GM12878 (cell line): ENCODE results near the gene TRIM72. TPM values are rescaled to one million over a fixed set of nuclear protein-coding genes. Genes with fewer than 3 reads are reported as not detected.
A peak's percentile ranks its signal among the peaks of the same experiment; 100 is the strongest.

ENCODE experiments used
- ATAC-seq: fragments of 200-7000 bp; cut with Tn5 transposase; 3 replicates; pipeline ENCODE4 v1.9.1; 2020; ENCODE audit warnings: mild to moderate bottlenecking, moderate library complexity
- BruUV-seq: library from RNA; stranded (reverse); fragments of 400-500 nt; replicated peaks from 2 replicates; lab custom pipeline; 2021; lab: Mats Ljungman, UMichigan
- CTCF ChIA-PET: fragments of 300-600 bp; sonication (Branson Sonifier 250); formaldehyde crosslinking; extraction: SDS; loops from one replicate; lab custom pipeline; 2021; ENCODE audit warnings: inconsistent platforms; lab: Yijun Ruan, JAX
- POLR2A ChIA-PET: fragments of 350-600 bp; formaldehyde crosslinking; extraction: SDS; loops from one replicate; lab custom pipeline; 2021; ENCODE audit warnings: inconsistent platforms; lab: Charles Lee
- RAD21 ChIA-PET: fragments of 300-600 bp; sonication (Branson Sonifier 250); formaldehyde crosslinking; loops from one replicate; lab custom pipeline; 2023; ENCODE audit warnings: antibody characterized with exemption; ENCODE audit not compliant: unreplicated experiment; lab: Charles Lee
- SMC1A ChIA-PET: fragments of 300-600 bp; sonication (Branson Sonifier 250); formaldehyde crosslinking; loops from one replicate; lab custom pipeline; 2023; ENCODE audit not compliant: unreplicated experiment, uncharacterized antibody; lab: Charles Lee
- DNase-seq: peaks from one replicate; pipeline ENCODE4 v3.0.0-alpha.2; 2011; ENCODE audit warnings: low read depth, low spot score
- FAIRE-seq: peaks from 3 replicates; lab custom pipeline; 2011; peaks lifted over from hg19 to GRCh38; lab: Jason Lieb, UNC
- H2AFZ ChIP-seq: 2 replicates; pipeline ENCODE4 v1.6.0; 2011; ENCODE audit warnings: low read depth, low read length, control low read depth; ENCODE audit not compliant: control insufficient read depth
- H3K27ac ChIP-seq: 2 replicates; pipeline ENCODE4 v1.5.1; 2011; ENCODE audit warnings: control low read depth; ENCODE audit not compliant: control insufficient read depth, insufficient read depth
- H3K27me3 ChIP-seq, 2 experiments: replicated peaks in 1 of 2; 2 replicates each; pipeline versions ENCODE4 v1.6.0 to v1.6.1; 2011; ENCODE audit warnings: low read length in 1 of 2; ENCODE audit not compliant: control insufficient read depth in 2 of 2, insufficient read depth in 2 of 2
- H3K36me3 ChIP-seq, 2 experiments: 2 replicates each; pipeline ENCODE4 v1.5.1; 2011; ENCODE audit warnings: low read length in 1 of 2; ENCODE audit not compliant: control insufficient read depth in 2 of 2, insufficient read depth in 2 of 2
- H3K4me1 ChIP-seq: 2 replicates; pipeline ENCODE4 v1.6.1; 2011; ENCODE audit warnings: mild to moderate bottlenecking, low read length, moderate library complexity, mixed read lengths; ENCODE audit not compliant: control insufficient read depth, insufficient read depth
- H3K4me2 ChIP-seq: 2 replicates; pipeline ENCODE4 v1.6.0; 2011; ENCODE audit warnings: control low read depth; ENCODE audit not compliant: control insufficient read depth, insufficient read depth
- H3K4me3 ChIP-seq: fragments of 200-600 bp; sonication (generic); 2 replicates; pipeline ENCODE4 v1.5.1; 2016
- H3K79me2 ChIP-seq: 2 replicates; pipeline ENCODE4 v1.6.0; 2011; ENCODE audit warnings: low read length; ENCODE audit not compliant: control insufficient read depth, insufficient read depth
- H3K9ac ChIP-seq: 2 replicates; pipeline ENCODE4 v1.8.0; 2011; ENCODE audit warnings: low read length, control low read depth, mixed read lengths; ENCODE audit not compliant: control insufficient read depth, insufficient read depth
- H3K9me3 ChIP-seq: replicated peaks from 3 replicates; pipeline ENCODE4 v1.5.1; 2011; ENCODE audit warnings: mild to moderate bottlenecking, low read length; ENCODE audit not compliant: control insufficient read depth, insufficient read depth
- H4K20me1 ChIP-seq: 2 replicates; pipeline ENCODE4 v1.6.0; 2011; ENCODE audit not compliant: control insufficient read depth, insufficient read depth
- BCL11A ChIP-seq: IDR thresholded peaks from 2 replicates; pipeline ENCODE4 v1.6.1; 2011; ENCODE audit warnings: low read depth, low read length
- CHD1 ChIP-seq: IDR thresholded peaks from 2 replicates; pipeline ENCODE4 v1.6.1; 2012; ENCODE audit warnings: low read depth, low read length, improper control_type of control experiment
- HDAC2 ChIP-seq: fragments of 200-600 bp; sonication (generic); IDR thresholded peaks from 2 replicates; pipeline ENCODE4 v1.6.1; 2017
- IKZF2 ChIP-seq, 2 experiments: fragments of 450-650 bp; IDR thresholded peaks; 2 replicates each; pipeline ENCODE4 v1.6.1; 2017; ENCODE audit warnings: mild to moderate bottlenecking in 2 of 2, moderate library complexity in 2 of 2
- NFXL1 ChIP-seq: fragments of 450-650 bp; IDR thresholded peaks from 2 replicates; pipeline ENCODE4 v1.6.1; 2017; ENCODE audit warnings: antibody characterized with exemption, mild to moderate bottlenecking, borderline replicate concordance
- POLR2A ChIP-seq: IDR thresholded peaks from 2 replicates; pipeline ENCODE4 v1.6.1; 2011; ENCODE audit warnings: low read depth, mild to moderate bottlenecking, low read length
- POLR2AphosphoS5 ChIP-seq: IDR thresholded peaks from 2 replicates; pipeline ENCODE4 v1.6.1; 2011; ENCODE audit warnings: mild to moderate bottlenecking, low read length, inconsistent platforms
- POU2F2 ChIP-seq: IDR thresholded peaks from 3 replicates; pipeline ENCODE4 v1.6.1; 2011; ENCODE audit warnings: low read depth, mild to moderate bottlenecking, low read length, borderline replicate concordance
- RUNX3 ChIP-seq: IDR thresholded peaks from 2 replicates; pipeline ENCODE4 v1.6.1; 2012; ENCODE audit warnings: low read length, inconsistent platforms
- WGBS: methylation state at CpG from one replicate; pipeline ENCODE4 v1.1.6; 2016; ENCODE audit warnings: low lambda C conversion rate; ENCODE audit not compliant: insufficient replicate concordance, insufficient coverage; ENCODE audit errors: missing lambda C conversion rate; 5-methylcytosine and 5-hydroxymethylcytosine counted together
- in situ Hi-C: fragments of 300-500 bp; cut with MboI; formaldehyde crosslinking; loops from 9 replicates; pipeline ENCODE4 v1.14.3; 2018; ENCODE audit warnings: mixed read lengths
- intact Hi-C: fragments of 100-400 bp; cut with micrococcal nuclease; formaldehyde crosslinking; loops from one replicate; pipeline ENCODE4 v1.14.2; 2022; ENCODE audit not compliant: unreplicated experiment
- polyA plus RNA-seq, 11 experiments: library from polyadenylated mRNA; depleted of rRNA in 4 of 11; unstranded in 6 of 11; stranded (reverse) in 5 of 11; fragments of >200 nt; fragmentation: Nextera tagmentation in 4 of 11; fragmentation: Illumina TruSeq in 1 of 11; extraction: Ambion mirVana in 4 of 11; extraction: Trizol in 1 of 11; gene quantifications; 1 replicate in 1 of 11; 2 replicates in 10 of 11; pipeline versions ENCODE4 v1.2.1 to v1.2.3, GENCODE V29; 2011 to 2016; ENCODE audit warnings: inconsistent platforms in 2 of 11, missing spikeins in 2 of 11, low read depth in 1 of 11
- total RNA-seq, 4 experiments: library from RNA; depleted of rRNA in 3 of 4; stranded (reverse); fragments of >200 nt in 3 of 4; fragmentation: Illumina TruSeq in 1 of 4; extraction: Trizol in 1 of 4; gene quantifications; 2 replicates each; pipeline versions ENCODE4 v1.2.1 to v1.2.3, GENCODE V29; 2013 to 2021
- TF ChIP-seq, protein P1 (sequence below): fragments of 450-650 bp; IDR thresholded peaks from 2 replicates; pipeline ENCODE4 v1.6.1; 2016; ENCODE audit warnings: mild to moderate bottlenecking
- TF ChIP-seq, protein P2 (sequence below): fragments of 450-650 bp; formaldehyde crosslinking; IDR thresholded peaks from 2 replicates; pipeline ENCODE4 v1.5.0; 2022; ENCODE audit warnings: mild to moderate bottlenecking, missing genetic modification characterization

The TRIM72 gene
- total and polyA plus RNA-seq, 10 of the 15 experiments (the other 5 are each of a cell fraction or from before 2014, with no cell fraction given): 0.03 to 1.2 (median 0.23) TPM; not detected in 1

DNA sequence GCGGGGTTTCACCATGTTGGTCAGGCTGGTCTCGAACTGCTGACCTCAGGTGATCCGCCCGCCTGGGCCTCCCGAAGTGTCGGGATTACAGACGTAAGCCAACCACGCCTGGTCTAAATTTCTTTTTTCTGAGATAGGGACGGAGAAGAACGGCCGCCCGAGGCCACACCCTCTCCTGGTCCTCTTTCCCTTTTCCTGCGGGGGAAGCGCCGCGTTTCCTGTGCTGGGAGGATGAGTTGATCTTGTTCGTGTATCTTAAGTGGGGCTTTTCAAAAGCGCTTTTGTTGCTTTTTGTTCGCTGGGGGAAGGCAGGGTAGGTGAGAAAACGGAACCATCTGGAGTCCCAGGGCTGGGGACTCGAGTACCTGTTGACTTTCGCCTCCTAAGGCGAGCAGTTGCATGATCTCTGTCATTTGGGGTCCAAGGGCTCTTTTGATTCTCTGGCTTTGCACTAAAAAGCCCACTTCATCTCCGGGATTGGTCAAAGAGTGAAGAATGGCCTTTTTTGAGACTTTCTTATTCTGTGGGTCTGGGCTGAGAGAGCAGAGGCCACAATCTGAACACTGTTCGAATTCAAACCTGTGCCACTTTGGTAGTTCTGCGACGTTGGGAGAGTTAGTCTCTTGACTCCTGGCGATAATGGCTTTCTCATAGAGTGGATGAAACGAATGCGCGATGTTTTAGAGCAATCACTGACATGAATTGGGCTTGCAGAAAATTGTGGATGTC lies 32.7 kb upstream of the TRIM72 start:
- TSS peak; percentile 52 for BruUV-seq
- peaks cover 26% of the 10 kb centered on the region for H4K20me1 ChIP-seq
- ChIA-PET SMC1A (interaction anchor here (0.7 to 2.1 kb wide), 5 partner anchors 21 to 688 kb away, joined by 3 to 6 read pairs (median 5); partner anchors contain the start of genes PYCARD, ZNF646 and ZNF668), RAD21 (interaction anchor here (0.7 to 2.6 kb wide), 4 partner anchors 21 to 108 kb away, joined by 3 to 20 read pairs (median 8); partner anchors contain the start of genes PYCARD and ZNF668), CTCF (interaction anchor here (1.2 to 2.5 kb wide), 3 partner anchors 22 to 201 kb away, joined by 4 to 13 read pairs (median 6); partner anchors contain the start of gene PYCARD), POLR2A (interaction anchor here (0.5 to 2.5 kb wide), 8 partner anchors 20 to 693 kb away, joined by 3 to 26 read pairs (median 6); partner anchors contain the start of genes KAT8, PYCARD, ZNF267 and ZNF646)
- H3K36me3 ChIP-seq: peaks cover 18 to 23% of the 10 kb centered on the region in 2 experiments
- peak overlapping the region; percentile 91 for H3K9ac ChIP-seq
- H3K4me1 ChIP-seq: peaks cover 22% of the 10 kb centered on the region
- 0 out of 3 replicates have a peak, but pooled peaks cover 1% of the 10 kb centered on the region for H3K9me3 ChIP-seq
- no peak for TF ChIP-seq NFXL1
- 0 out of 2 replicates have a peak, but pooled peaks have one; percentile 4 for TF ChIP-seq BCL11A
- TF ChIP-seq IKZF2 (IDR thresholded peaks at IDR 0.05): peak in 1 of 2 experiments; percentile 41; a peak in 1 of 4 replicates
- peak; percentile 15; the same call in 1 of the 2 replicates for TF ChIP-seq POLR2AphosphoS5
- 0 out of 2 replicates have a peak, but pooled peaks have one; percentile 0 for TF ChIP-seq RUNX3
- TF ChIP-seq, protein P1, sequence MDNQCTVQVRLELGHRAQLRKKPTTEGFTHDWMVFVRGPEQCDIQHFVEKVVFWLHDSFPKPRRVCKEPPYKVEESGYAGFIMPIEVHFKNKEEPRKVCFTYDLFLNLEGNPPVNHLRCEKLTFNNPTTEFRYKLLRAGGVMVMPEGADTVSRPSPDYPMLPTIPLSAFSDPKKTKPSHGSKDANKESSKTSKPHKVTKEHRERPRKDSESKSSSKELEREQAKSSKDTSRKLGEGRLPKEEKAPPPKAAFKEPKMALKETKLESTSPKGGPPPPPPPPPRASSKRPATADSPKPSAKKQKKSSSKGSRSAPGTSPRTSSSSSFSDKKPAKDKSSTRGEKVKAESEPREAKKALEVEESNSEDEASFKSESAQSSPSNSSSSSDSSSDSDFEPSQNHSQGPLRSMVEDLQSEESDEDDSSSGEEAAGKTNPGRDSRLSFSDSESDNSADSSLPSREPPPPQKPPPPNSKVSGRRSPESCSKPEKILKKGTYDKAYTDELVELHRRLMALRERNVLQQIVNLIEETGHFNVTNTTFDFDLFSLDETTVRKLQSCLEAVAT: peak; percentile 30; the same call in 1 of the 2 replicates
- TF ChIP-seq POU2F2: 0 out of 3 replicates have a peak, but pooled peaks have one; percentile 33
- TF ChIP-seq POLR2A: peak; percentile 53; the same call in 1 of the 2 replicates
- peak; percentile 58; the same call in 1 of the 2 replicates for TF ChIP-seq CHD1
- TF ChIP-seq HDAC2: no peak
- TF ChIP-seq, protein P2, sequence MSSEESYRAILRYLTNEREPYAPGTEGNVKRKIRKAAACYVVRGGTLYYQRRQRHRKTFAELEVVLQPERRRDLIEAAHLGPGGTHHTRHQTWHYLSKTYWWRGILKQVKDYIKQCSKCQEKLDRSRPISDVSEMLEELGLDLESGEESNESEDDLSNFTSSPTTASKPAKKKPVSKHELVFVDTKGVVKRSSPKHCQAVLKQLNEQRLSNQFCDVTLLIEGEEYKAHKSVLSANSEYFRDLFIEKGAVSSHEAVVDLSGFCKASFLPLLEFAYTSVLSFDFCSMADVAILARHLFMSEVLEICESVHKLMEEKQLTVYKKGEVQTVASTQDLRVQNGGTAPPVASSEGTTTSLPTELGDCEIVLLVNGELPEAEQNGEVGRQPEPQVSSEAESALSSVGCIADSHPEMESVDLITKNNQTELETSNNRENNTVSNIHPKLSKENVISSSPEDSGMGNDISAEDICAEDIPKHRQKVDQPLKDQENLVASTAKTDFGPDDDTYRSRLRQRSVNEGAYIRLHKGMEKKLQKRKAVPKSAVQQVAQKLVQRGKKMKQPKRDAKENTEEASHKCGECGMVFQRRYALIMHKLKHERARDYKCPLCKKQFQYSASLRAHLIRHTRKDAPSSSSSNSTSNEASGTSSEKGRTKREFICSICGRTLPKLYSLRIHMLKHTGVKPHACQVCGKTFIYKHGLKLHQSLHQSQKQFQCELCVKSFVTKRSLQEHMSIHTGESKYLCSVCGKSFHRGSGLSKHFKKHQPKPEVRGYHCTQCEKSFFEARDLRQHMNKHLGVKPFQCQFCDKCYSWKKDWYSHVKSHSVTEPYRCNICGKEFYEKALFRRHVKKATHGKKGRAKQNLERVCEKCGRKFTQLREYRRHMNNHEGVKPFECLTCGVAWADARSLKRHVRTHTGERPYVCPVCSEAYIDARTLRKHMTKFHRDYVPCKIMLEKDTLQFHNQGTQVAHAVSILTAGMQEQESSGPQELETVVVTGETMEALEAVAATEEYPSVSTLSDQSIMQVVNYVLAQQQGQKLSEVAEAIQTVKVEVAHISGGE (CRISPR knock-in tag): no peak
- ATAC-seq (0 out of 3 replicates have a peak, but pooled peaks have one; percentile 0), DNase-seq (no peak), FAIRE-seq (no peak)
- no peak overlapping the region for H2AFZ ChIP-seq
- H3K4me3 ChIP-seq: peak overlapping the region; percentile 87
- H3K27ac ChIP-seq: peak overlapping the region; percentile 98
- peak overlapping the region; percentile 87 for H3K4me2 ChIP-seq
- no peaks in the 10 kb centered on the region for H3K27me3 ChIP-seq
- intact Hi-C loops (loop anchor here (5.0 to 10.0 kb wide), 2 partner anchors 184 to 694 kb away; partner anchors contain the start of gene ZNF267), in situ Hi-C loops (no loop called here)
- 1% methylated on average over 31 of the region's 31 CpGs for WGBS
- peaks cover 66% of the 10 kb centered on the region for H3K79me2 ChIP-seq
